Osteoblast (primary cell): ENCODE measurements around the gene CHRNG. TPM values are rescaled to one million over a fixed set of nuclear protein-coding genes. Genes with fewer than 3 reads are reported as not detected.

Experiments used
- DNase-seq: peaks from one replicate; pipeline ENCODE4 v3.0.0; 2011; ENCODE audit warnings: low spot score, mixed read lengths; ENCODE audit not compliant: insufficient read length; ENCODE audit errors: missing footprints
- H2AFZ ChIP-seq: 2 replicates; pipeline ENCODE4 v1.6.0; 2011; ENCODE audit warnings: mild to moderate bottlenecking, low read length
- H3K27ac ChIP-seq: 2 replicates; pipeline ENCODE4 v1.5.1; 2011; ENCODE audit warnings: mild to moderate bottlenecking, low read depth, low read length, moderate library complexity
- H3K27me3 ChIP-seq: 2 replicates; pipeline ENCODE4 v1.6.0; 2012; ENCODE audit warnings: mild to moderate bottlenecking, control low read depth, inconsistent platforms, low read length, moderate library complexity; ENCODE audit not compliant: insufficient read depth
- H3K36me3 ChIP-seq: 2 replicates; pipeline ENCODE4 v1.5.1; 2011; ENCODE audit warnings: mild to moderate bottlenecking, low read length, control low read depth, moderate library complexity; ENCODE audit not compliant: insufficient read depth
- H3K4me1 ChIP-seq: 2 replicates; pipeline ENCODE4 v1.5.1; 2011; ENCODE audit warnings: mild to moderate bottlenecking, low read length, control low read depth, moderate library complexity; ENCODE audit not compliant: insufficient read depth
- H3K4me2 ChIP-seq: 2 replicates; pipeline ENCODE4 v1.6.0; 2011; ENCODE audit warnings: mild to moderate bottlenecking, low read length; ENCODE audit not compliant: insufficient read depth
- H3K4me3 ChIP-seq: fragments of 200-600 bp; sonication (generic); 3 replicates; pipeline ENCODE4 v1.5.1; 2012; ENCODE audit warnings: mild to moderate bottlenecking, low read length, inconsistent platforms; ENCODE audit not compliant: insufficient read depth
- H3K79me2 ChIP-seq: 2 replicates; pipeline ENCODE4 v1.6.0; 2012; ENCODE audit warnings: mild to moderate bottlenecking, low read length, control low read depth, inconsistent platforms; ENCODE audit not compliant: insufficient read depth
- H3K9me3 ChIP-seq: 2 replicates; pipeline ENCODE4 v1.5.1; 2011; ENCODE audit warnings: low read depth, low read length, control low read depth
- H4K20me1 ChIP-seq: 2 replicates; pipeline ENCODE4 v1.6.0; 2012; ENCODE audit warnings: mild to moderate bottlenecking, low read length, control low read depth; ENCODE audit not compliant: insufficient read depth
- total RNA-seq: library from RNA; depleted of rRNA; stranded (reverse); fragments of >200 nt; gene quantifications from 2 replicates; pipeline ENCODE4 v1.2.3, GENCODE V29; 2012
- TF ChIP-seq, protein P1 (sequence below): IDR thresholded peaks from 2 replicates; pipeline ENCODE4 v1.5.1; 2011; ENCODE audit warnings: mild to moderate bottlenecking, low read depth, low read length, moderate library complexity; ENCODE audit errors: extremely low read depth

The CHRNG gene
- total RNA-seq, 1 donor = not detected

DNA sequence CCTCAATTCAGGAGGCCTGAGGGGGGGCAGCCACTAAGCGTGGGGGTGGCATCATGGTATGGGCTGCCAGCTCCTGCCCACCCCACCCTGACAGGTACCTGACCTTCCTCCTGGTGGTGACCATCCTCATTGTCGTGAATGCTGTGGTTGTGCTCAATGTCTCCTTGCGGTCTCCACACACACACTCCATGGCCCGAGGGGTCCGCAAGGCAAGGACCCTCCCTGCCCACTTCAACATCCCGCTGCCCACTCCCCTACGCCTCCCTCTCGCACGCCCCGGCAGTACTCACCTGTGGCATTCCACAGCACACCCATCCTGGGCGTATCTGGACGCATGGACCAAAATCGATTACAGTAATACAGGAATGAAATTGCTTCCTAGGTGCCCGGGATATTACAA is 4.0 kb downstream of the CHRNG start:
- H2AFZ ChIP-seq = no peak overlapping the region
- H3K27ac ChIP-seq = no peak overlapping the region
- H3K27me3 ChIP-seq = peaks cover 8% of the 10 kb centered on the region
- no peaks in the 10 kb centered on the region for H3K9me3 ChIP-seq
- no peak for DNase-seq
- H3K79me2 ChIP-seq = peaks cover 8% of the 10 kb centered on the region
- no peak overlapping the region for H3K4me2 ChIP-seq
- TF ChIP-seq, protein P1, sequence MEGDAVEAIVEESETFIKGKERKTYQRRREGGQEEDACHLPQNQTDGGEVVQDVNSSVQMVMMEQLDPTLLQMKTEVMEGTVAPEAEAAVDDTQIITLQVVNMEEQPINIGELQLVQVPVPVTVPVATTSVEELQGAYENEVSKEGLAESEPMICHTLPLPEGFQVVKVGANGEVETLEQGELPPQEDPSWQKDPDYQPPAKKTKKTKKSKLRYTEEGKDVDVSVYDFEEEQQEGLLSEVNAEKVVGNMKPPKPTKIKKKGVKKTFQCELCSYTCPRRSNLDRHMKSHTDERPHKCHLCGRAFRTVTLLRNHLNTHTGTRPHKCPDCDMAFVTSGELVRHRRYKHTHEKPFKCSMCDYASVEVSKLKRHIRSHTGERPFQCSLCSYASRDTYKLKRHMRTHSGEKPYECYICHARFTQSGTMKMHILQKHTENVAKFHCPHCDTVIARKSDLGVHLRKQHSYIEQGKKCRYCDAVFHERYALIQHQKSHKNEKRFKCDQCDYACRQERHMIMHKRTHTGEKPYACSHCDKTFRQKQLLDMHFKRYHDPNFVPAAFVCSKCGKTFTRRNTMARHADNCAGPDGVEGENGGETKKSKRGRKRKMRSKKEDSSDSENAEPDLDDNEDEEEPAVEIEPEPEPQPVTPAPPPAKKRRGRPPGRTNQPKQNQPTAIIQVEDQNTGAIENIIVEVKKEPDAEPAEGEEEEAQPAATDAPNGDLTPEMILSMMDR = no peak
- H3K4me3 ChIP-seq = no peak overlapping the region
- H3K4me1 ChIP-seq = no peaks in the 10 kb centered on the region
- no peaks in the 10 kb centered on the region for H3K36me3 ChIP-seq
- peaks cover 8% of the 10 kb centered on the region for H4K20me1 ChIP-seq

DNA sequence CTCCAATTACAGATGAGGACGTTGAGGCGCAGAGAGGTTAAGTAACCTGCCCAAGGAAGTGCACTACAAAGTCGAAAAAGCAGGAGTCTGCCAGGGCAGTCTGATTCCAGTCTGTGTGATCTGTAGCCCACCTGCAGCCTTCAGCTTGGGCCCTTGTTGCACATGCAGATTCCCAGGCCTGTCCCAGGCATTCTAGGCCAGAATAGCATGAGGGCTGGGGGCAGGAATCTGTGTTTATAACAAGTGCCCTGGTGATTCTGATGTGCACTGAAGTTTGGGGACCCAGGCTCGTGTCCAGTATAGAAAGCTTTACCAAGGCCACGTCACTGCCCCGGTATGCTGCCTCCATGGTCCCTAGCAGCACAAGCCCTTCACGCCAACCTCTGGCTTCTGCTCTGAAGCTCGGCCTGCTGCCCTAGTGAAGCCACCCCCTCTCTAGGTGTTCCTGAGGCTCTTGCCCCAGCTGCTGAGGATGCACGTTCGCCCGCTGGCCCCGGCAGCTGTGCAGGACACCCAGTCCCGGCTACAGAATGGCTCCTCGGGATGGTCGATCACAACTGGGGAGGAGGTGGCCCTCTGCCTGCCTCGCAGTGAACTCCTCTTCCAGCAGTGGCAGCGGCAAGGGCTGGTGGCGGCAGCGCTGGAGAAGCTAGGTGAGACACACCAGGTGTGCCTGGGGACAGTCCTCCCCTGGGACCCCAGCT is 4.6 kb downstream of the CHRNG start:
- H3K4me2 ChIP-seq = no peak overlapping the region
- H3K36me3 ChIP-seq = no peaks in the 10 kb centered on the region
- H4K20me1 ChIP-seq = peaks cover 8% of the 10 kb centered on the region
- DNase-seq = no peak
- peaks cover 8% of the 10 kb centered on the region for H3K27me3 ChIP-seq
- H3K4me3 ChIP-seq = no peak overlapping the region
- H3K79me2 ChIP-seq = peaks cover 8% of the 10 kb centered on the region
- H2AFZ ChIP-seq = no peak overlapping the region
- H3K4me1 ChIP-seq = no peaks in the 10 kb centered on the region
- H3K27ac ChIP-seq = no peak overlapping the region
- no peaks in the 10 kb centered on the region for H3K9me3 ChIP-seq
- TF ChIP-seq, protein P1 = no peak

DNA sequence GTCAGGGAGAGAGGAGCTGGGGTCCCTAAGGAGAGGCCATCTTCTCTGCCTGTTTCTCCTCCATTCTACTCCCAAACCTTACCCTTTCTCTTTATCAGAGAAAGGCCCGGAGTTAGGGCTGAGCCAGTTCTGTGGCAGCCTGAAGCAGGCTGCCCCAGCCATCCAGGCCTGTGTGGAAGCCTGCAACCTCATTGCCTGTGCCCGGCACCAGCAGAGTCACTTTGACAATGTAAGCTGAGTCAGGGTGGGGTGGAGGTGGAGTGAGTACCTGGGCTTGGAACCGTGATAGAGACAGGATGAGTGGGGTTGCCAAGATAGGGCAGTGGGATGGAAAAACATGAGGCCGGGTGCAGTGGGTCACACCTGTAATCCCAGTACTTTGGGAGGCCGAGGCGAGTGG is 5.2 kb downstream of the CHRNG start:
- H3K27ac ChIP-seq = no peak overlapping the region
- no peaks in the 10 kb centered on the region for H3K9me3 ChIP-seq
- H3K27me3 ChIP-seq = peaks cover 3% of the 10 kb centered on the region
- no peak overlapping the region for H2AFZ ChIP-seq
- DNase-seq = no peak
- H3K4me1 ChIP-seq = peaks cover 3% of the 10 kb centered on the region
- H4K20me1 ChIP-seq = peaks cover 8% of the 10 kb centered on the region
- H3K36me3 ChIP-seq = no peaks in the 10 kb centered on the region
- TF ChIP-seq, protein P1 = no peak
- no peak overlapping the region for H3K4me2 ChIP-seq
- no peak overlapping the region for H3K4me3 ChIP-seq
- peaks cover 12% of the 10 kb centered on the region for H3K79me2 ChIP-seq

DNA sequence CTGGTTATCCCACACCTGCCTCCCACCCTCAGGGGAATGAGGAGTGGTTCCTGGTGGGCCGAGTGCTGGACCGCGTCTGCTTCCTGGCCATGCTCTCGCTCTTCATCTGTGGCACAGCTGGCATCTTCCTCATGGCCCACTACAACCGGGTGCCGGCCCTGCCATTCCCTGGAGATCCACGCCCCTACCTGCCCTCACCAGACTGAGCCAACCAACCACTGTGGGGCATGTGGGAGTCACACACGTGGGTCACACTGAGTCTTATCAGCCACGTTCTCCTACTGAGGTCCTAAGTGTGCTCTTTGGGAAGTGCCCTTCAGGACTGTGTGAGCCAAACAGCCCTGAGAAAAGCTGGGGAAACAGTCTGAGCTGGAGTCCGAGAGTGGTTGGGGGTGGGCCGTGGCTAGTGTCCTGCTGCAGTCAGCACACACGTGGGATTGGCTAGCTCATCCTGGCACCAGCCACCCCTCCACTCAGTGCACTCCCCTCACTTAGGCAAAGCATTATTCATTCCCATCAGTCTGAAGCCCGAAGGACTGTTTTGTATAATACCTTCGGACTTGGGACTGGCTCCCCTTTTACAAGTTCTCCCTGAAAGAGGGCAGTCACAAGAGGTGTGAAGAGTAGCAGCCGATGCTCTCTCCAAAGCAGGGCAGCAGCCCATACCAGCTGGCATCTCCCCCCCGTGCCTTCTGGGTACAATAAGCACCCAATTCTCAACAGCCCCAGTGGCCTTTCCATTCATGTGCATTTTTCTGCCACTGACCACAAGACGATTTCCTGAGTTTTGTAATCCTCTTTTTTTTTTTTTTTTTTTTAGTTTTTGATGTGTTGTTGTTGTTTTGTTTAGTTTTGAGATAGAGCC is 6.3 kb downstream of the CHRNG start:
- peaks cover 4% of the 10 kb centered on the region for H3K4me1 ChIP-seq
- H2AFZ ChIP-seq = no peak overlapping the region
- TF ChIP-seq, protein P1 = no peak
- H3K36me3 ChIP-seq = no peaks in the 10 kb centered on the region
- no peaks in the 10 kb centered on the region for H3K27me3 ChIP-seq
- H3K4me3 ChIP-seq = no peak overlapping the region
- no peak for DNase-seq
- H3K79me2 ChIP-seq = peaks cover 19% of the 10 kb centered on the region
- peaks cover 8% of the 10 kb centered on the region for H4K20me1 ChIP-seq
- no peaks in the 10 kb centered on the region for H3K9me3 ChIP-seq
- no peak overlapping the region for H3K4me2 ChIP-seq
- no peak overlapping the region for H3K27ac ChIP-seq
